Right lung (tissue), 10 donors: ENCODE data around the gene EIF3K. TPM values are rescaled to one million over a fixed set of nuclear protein-coding genes. Genes with fewer than 3 reads are reported as not detected.
"Not testable (repeated sequence)": the region's sequence is repeated elsewhere in the genome, so short reads cannot be mapped to it uniquely, and the experiment has no call there.

Experiments
- DNase-seq, 2 donors: peaks; one replicate each; pipeline ENCODE4 v3.0.0-alpha.2; 2013
- long read RNA-seq, 8 donors: transcript quantifications; one replicate each; lab custom pipeline, GENCODE V29; 2026
- polyA plus RNA-seq, 5 donors: library from polyadenylated mRNA; unstranded; fragments of 120-200 nt; gene quantifications; one replicate each; pipeline versions ENCODE4 v1.2.1 to v1.2.3, GENCODE V29; 2013; ENCODE audit warnings: inconsistent platforms in 1 of 5, low replicate concordance in 1 of 5; ENCODE audit not compliant: insufficient read length in 5 of 5, insufficient read depth in 1 of 5

EIF3K gene
- 100 to 1,000 TPM; 242 to 279 (median 270) TPM for polyA plus RNA-seq
- long read RNA-seq, donor 1, transcript EIF3K-201 (8 exons, 864 nt): major isoform, 139 of 230 reads
- long read RNA-seq, donor 1, transcript EIF3K-203 (7 exons, 1,327 nt): minor isoform, 11 of 230 reads
- long read RNA-seq, donor 1, partial matches to known transcripts: 53 of 230 reads
- long read RNA-seq, donor 1, other reads (novel, unspliced or antisense): 14 of 230 reads
- long read RNA-seq, donor 2, transcript EIF3K-201 (8 exons, 864 nt): major isoform, 89 of 123 reads
- long read RNA-seq, donor 2, transcript EIF3K-214 (7 exons, 780 nt): minor isoform, 8 of 123 reads
- long read RNA-seq, donor 2, transcript EIF3K-203 (7 exons, 1,327 nt): minor isoform, 8 of 123 reads
- long read RNA-seq, donor 2, partial matches to known transcripts: 9 of 123 reads
- long read RNA-seq, donor 2, other reads (novel, unspliced or antisense): 5 of 123 reads
- long read RNA-seq, donor 3, transcript EIF3K-201 (8 exons, 864 nt): major isoform, 116 of 162 reads
- long read RNA-seq, donor 3, partial matches to known transcripts: 32 of 162 reads
- long read RNA-seq, donor 3, other reads (novel, unspliced or antisense): 6 of 162 reads
- long read RNA-seq, donor 4, transcript EIF3K-201 (8 exons, 864 nt): major isoform, 56 of 93 reads
- long read RNA-seq, donor 4, transcript EIF3K-205 (4 exons, 667 nt): minor isoform, 5 of 93 reads
- long read RNA-seq, donor 4, partial matches to known transcripts: 22 of 93 reads
- long read RNA-seq, donor 4, other reads (novel, unspliced or antisense): 6 of 93 reads
- long read RNA-seq, donor 5, transcript EIF3K-201 (8 exons, 864 nt): major isoform, 167 of 252 reads
- long read RNA-seq, donor 5, transcript EIF3K-203 (7 exons, 1,327 nt): minor isoform, 21 of 252 reads
- long read RNA-seq, donor 5, transcript EIF3K-205 (4 exons, 667 nt): minor isoform, 6 of 252 reads
- long read RNA-seq, donor 5, partial matches to known transcripts: 30 of 252 reads
- long read RNA-seq, donor 5, other reads (novel, unspliced or antisense): 17 of 252 reads
- long read RNA-seq, donor 6, transcript EIF3K-201 (8 exons, 864 nt): major isoform, 190 of 255 reads
- long read RNA-seq, donor 6, transcript EIF3K-203 (7 exons, 1,327 nt): minor isoform, 10 of 255 reads
- long read RNA-seq, donor 6, transcript EIF3K-211 (7 exons, 670 nt): minor isoform, 5 of 255 reads
- long read RNA-seq, donor 6, partial matches to known transcripts: 19 of 255 reads
- long read RNA-seq, donor 6, other reads (novel, unspliced or antisense): 21 of 255 reads
- long read RNA-seq, donor 7, transcript EIF3K-201 (8 exons, 864 nt): major isoform, 74 of 90 reads
- long read RNA-seq, donor 7, partial matches to known transcripts: 9 of 90 reads
- long read RNA-seq, donor 7, other reads (novel, unspliced or antisense): 0 of 90 reads
- long read RNA-seq, donor 8, transcript EIF3K-201 (8 exons, 864 nt): major isoform, 46 of 62 reads
- long read RNA-seq, donor 8, partial matches to known transcripts: 13 of 62 reads
- long read RNA-seq, donor 8, other reads (novel, unspliced or antisense): 0 of 62 reads

- DNase-seq: peak; percentile 99 to 100
Observed at GRCh38 chr19:38618590-38619360, at the start of gene EIF3K. EIF3K (plus strand) TSS chr19:38619188; CDS start chr19:38619269, 81 bp downstream.

- no peak for DNase-seq
Observed at GRCh38 chr19:38569368-38569983, 49.5 kb upstream of the EIF3K start.

GRCh38 chr19:38571682-38572081 is 47.3 kb upstream of the EIF3K start:
- DNase-seq: no peak

- no peak for DNase-seq
Observed at GRCh38 chr19:38577826-38578225, 41.2 kb upstream of the EIF3K start.

- peak; percentile 20 to 25 for DNase-seq
Observed at GRCh38 chr19:38579304-38579703, 39.7 kb upstream of the EIF3K start.

GRCh38 chr19:38580080-38580479 is 38.9 kb upstream of the EIF3K start:
- no peak for DNase-seq

- DNase-seq: no peak
Observed at GRCh38 chr19:38583219-38583984, 35.6 kb upstream of the EIF3K start.

GRCh38 chr19:38583985-38584305 is 35.0 kb upstream of the EIF3K start:
- DNase-seq: no peak

- DNase-seq: no peak
Observed at GRCh38 chr19:38587562-38587961, 31.4 kb upstream of the EIF3K start.

GRCh38 chr19:38588041-38588440 is 30.9 kb upstream of the EIF3K start:
- no peak for DNase-seq

- DNase-seq: no peak
Observed at GRCh38 chr19:38592940-38593339, 26.0 kb upstream of the EIF3K start.

- DNase-seq: peak in 1 of 2 donors; percentile 5
Observed at GRCh38 chr19:38596057-38596981, 22.7 kb upstream of the EIF3K start.

GRCh38 chr19:38597075-38597474 is 21.9 kb upstream of the EIF3K start:
- DNase-seq: no peak

GRCh38 chr19:38599722-38600121 is 19.3 kb upstream of the EIF3K start:
- no peak for DNase-seq

- not testable (repeated sequence) for DNase-seq
Observed at GRCh38 chr19:38602856-38603255, 16.1 kb upstream of the EIF3K start.

- no peak for DNase-seq
Observed at GRCh38 chr19:38606131-38606530, 12.9 kb upstream of the EIF3K start.

- DNase-seq: no peak
Observed at GRCh38 chr19:38614289-38614688, 4.7 kb upstream of the EIF3K start.

GRCh38 chr19:38615007-38615581 is 3.9 kb upstream of the EIF3K start:
- DNase-seq: no peak
